Neural crest cell (in vitro differentiated cells): ENCODE measurements around the gene CEP76. TPM values are rescaled to one million over a fixed set of nuclear protein-coding genes. Genes with fewer than 3 reads are reported as not detected.

ENCODE experiments used
- DNase-seq: peaks from one replicate; pipeline ENCODE4 v3.0.0; 2021; ENCODE audit warnings: low read depth, mixed read lengths, low spot score
- H3K27ac Mint-ChIP-seq: one replicate; pipeline ENCODE4 v1.8.0; 2021; ENCODE audit warnings: mild to moderate bottlenecking, mixed read lengths; ENCODE audit not compliant: unreplicated experiment
- H3K27me3 Mint-ChIP-seq: 2 replicates; pipeline ENCODE4 v1.8.0; 2021; ENCODE audit warnings: low read depth, mild to moderate bottlenecking, mixed read lengths
- H3K36me3 Mint-ChIP-seq: 2 replicates; pipeline ENCODE4 v1.8.0; 2021; ENCODE audit warnings: low read depth, mild to moderate bottlenecking, mixed read lengths
- H3K4me1 Mint-ChIP-seq: 2 replicates; pipeline ENCODE4 v1.8.0; 2021; ENCODE audit warnings: mixed read lengths
- H3K4me3 Mint-ChIP-seq: one replicate; pipeline ENCODE4 v1.8.0; 2021; ENCODE audit warnings: mild to moderate bottlenecking, mixed read lengths
- H3K9me3 Mint-ChIP-seq: 2 replicates; pipeline ENCODE4 v1.8.0; 2021; ENCODE audit warnings: mixed read lengths
- CTCF ChIP-seq: fragments of 200-600 bp; sonication (generic); conservative IDR thresholded peaks from 2 replicates; pipeline ENCODE4 v1.5.0; 2021; ENCODE audit warnings: antibody characterized with exemption, mild to moderate bottlenecking
- total RNA-seq: library from RNA; stranded (reverse); gene quantifications from 2 replicates; pipeline ENCODE4 v1.2.1, GENCODE V29; 2021

Gene CEP76
- total RNA-seq, 1 donor from 2014 or later, result 15.4 TPM

- Mint-ChIP-seq H3K27ac (no peak overlapping the region), H3K4me1 (peaks cover 37% of the 10 kb centered on the region), H3K9me3 (no peaks in the 10 kb centered on the region), H3K27me3 (no peaks in the 10 kb centered on the region), H3K36me3 (no peaks in the 10 kb centered on the region), H3K4me3 (no peak overlapping the region)
- no peak for DNase-seq
- TF ChIP-seq CTCF, result no peak
Measured at GRCh38 chr18:12640881-12641200, 61.7 kb downstream of the CEP76 start.

DNA sequence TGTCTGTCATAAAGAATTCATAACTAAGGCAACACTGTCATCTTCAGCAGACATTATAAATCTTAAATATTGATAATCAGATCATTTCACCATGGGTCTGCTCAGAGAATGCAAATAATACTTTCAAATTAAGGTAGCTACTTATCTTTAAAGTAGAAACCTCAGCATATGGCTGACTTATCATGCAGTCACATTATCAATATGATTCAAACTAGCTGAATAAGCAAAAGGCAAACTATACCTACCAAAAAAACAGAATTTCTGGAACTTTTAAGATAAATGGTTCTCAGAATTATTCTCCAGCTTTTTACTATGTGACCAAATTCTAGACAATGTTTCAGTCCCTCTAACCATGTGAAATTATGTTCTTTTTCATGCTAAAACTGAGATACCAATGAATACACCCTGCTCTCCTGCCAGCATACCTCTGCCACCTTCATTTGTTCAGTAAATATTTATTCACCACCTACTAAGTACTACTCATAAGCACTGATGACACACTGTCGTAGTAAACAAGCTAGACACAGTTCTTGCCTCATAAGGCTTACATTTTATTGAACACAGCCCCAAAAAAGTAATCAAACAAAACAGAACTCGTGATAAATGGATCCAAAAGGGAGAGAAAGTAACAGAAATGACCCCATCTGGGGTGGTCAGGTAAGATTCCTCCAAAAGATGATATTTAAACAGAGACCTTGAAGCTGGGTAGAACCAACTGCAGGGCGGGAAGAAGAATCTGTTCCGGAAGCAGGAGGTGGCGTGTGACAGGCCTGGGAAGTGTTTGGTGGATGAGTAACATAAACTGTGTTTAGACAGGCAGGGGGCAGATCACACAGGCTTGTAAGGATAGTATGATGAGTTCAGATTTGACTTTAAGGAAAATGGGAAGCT lies 62.3 kb downstream of the CEP76 start:
- H3K4me3 Mint-ChIP-seq, result no peak overlapping the region
- H3K4me1 Mint-ChIP-seq, result peaks cover 31% of the 10 kb centered on the region
- H3K36me3 Mint-ChIP-seq, result no peaks in the 10 kb centered on the region
- no peak for TF ChIP-seq CTCF
- DNase-seq, result no peak
- H3K27me3 Mint-ChIP-seq, result no peaks in the 10 kb centered on the region
- H3K9me3 Mint-ChIP-seq, result no peaks in the 10 kb centered on the region
- H3K27ac Mint-ChIP-seq, result no peak overlapping the region

- Mint-ChIP-seq H3K27ac (peak overlapping the region; percentile 78), H3K4me1 (peaks cover 27% of the 10 kb centered on the region), H3K4me3 (no peak overlapping the region), H3K27me3 (no peaks in the 10 kb centered on the region), H3K9me3 (no peaks in the 10 kb centered on the region), H3K36me3 (no peaks in the 10 kb centered on the region)
- DNase-seq, result no peak
- no peak for TF ChIP-seq CTCF
Measured at GRCh38 chr18:12638644-12639124, 63.8 kb downstream of the CEP76 start.

DNA sequence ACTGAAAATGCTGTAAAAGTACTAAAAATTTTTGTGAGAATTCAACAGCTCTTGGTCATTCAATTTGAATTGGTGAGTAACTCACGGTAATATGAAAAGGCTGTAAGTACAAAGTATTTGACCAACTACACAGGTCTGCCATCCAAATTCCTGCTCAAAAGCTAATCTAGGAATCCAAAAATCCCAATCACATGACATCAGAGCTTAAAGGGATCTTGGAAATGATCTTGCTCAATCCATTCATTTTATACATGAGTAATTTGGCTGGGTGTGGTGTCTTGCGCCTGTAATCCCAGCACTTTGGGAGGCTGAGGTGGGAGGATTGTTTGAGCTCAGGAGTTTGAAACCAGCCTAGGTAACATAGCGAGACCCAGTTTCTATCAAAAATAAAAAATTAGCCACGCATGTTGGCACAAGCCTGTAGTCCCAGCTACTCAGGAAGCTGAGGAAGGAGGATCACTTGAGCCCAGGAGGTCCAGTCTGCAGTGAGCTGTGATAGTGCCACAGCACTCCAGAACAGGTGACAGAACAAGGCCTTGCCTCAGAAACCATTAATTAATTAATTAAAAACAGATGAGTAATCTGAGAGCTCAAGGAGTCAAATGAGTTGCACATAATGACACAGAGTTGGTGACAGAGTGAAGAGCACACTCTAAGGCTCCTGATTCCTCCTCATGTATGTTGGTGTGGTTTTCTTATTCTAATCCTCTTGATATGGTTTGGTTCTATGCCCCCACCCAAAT lies 64.5 kb downstream of the CEP76 start:
- Mint-ChIP-seq H3K9me3 (no peaks in the 10 kb centered on the region), H3K27me3 (no peaks in the 10 kb centered on the region), H3K36me3 (no peaks in the 10 kb centered on the region), H3K27ac (no peak overlapping the region), H3K4me1 (peaks cover 22% of the 10 kb centered on the region), H3K4me3 (no peak overlapping the region)
- DNase-seq, result no peak
- no peak for TF ChIP-seq CTCF

DNA sequence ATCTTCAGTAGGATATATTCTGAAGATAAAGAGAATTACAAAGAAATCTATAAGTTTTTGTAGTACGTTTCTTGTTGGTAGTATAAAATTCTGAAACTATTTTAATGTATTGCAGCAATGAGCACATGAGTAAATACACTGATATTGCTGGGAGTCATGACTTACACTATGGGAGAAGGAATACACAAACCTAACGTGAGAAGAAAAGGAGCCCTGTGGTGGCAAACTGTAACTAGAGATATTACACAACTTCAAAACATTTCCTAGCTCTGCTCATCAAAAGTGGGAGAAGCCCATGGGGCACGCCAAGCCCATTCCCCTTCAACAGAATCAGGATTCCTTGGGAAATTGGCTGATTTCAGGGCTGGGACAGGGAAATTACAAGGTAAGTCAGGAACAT lies 65.1 kb downstream of the CEP76 start:
- H3K27ac Mint-ChIP-seq, result peak overlapping the region; percentile 35
- H3K4me3 Mint-ChIP-seq, result no peak overlapping the region

More for the DNA sequence above, 65.1 kb downstream of the CEP76 start:
- no peak for DNase-seq
- Mint-ChIP-seq H3K4me1 (peaks cover 18% of the 10 kb centered on the region), H3K9me3 (no peaks in the 10 kb centered on the region), H3K27me3 (no peaks in the 10 kb centered on the region), H3K36me3 (peaks cover under 1% of the 10 kb centered on the region)
- no peak for TF ChIP-seq CTCF
